ENCODE results near the gene SLC5A3.

GRCh38 chr21:34029743-34030528, 43.4 kb upstream of the SLC5A3 start:
- TF ChIP-seq POLR2A (IDR thresholded peaks at IDR 0.05; ENCODE audit: low read depth, low read length) (no peak), SPI1 (IDR thresholded peaks at IDR 0.05; ENCODE audit: low read depth, low read length) (no peak), TAF1 (IDR thresholded peaks at IDR 0.05; ENCODE audit: low read depth, low read length) (no peak), PAX5 (IDR thresholded peaks at IDR 0.05; ENCODE audit: insufficient read depth, low read length, severe bottlenecking) (no peak), POLR2AphosphoS5 (IDR thresholded peaks at IDR 0.05; ENCODE audit: low read depth, low read length) (no peak), POU2F2 (IDR thresholded peaks at IDR 0.05; ENCODE audit: low read depth, low read length) (no peak)

Data from GM12891 (cell line).